A673 (cell line): Measurements from ENCODE around the gene EIF3D. TPM values are rescaled to one million over a fixed set of nuclear protein-coding genes. Genes with fewer than 3 reads are reported as not detected.

Source experiments
- BruUV-seq: library from RNA; stranded (reverse); fragments of 400-500 nt; replicated peaks from 2 replicates; lab custom pipeline; 2021; lab: Mats Ljungman, UMichigan
- CTCF ChIA-PET: fragments of 300-600 bp; sonication (Branson Sonifier 250); formaldehyde crosslinking; loops from one replicate; lab custom pipeline; 2022; ENCODE audit warnings: antibody characterized with exemption; lab: Charles Lee
- POLR2A ChIA-PET: fragments of 300-600 bp; sonication (Branson Sonifier 250); formaldehyde crosslinking; loops from one replicate; lab custom pipeline; 2022; ENCODE audit warnings: antibody characterized with exemption; ENCODE audit not compliant: low non-redundant PET; lab: Charles Lee
- DNase-seq: peaks from one replicate; pipeline ENCODE4 v3.0.0-alpha.2; 2015; ENCODE audit warnings: low spot score
- H3K27ac ChIP-seq: fragments of 200-600 bp; sonication (generic); 2 replicates; pipeline ENCODE4 v1.5.1; 2016; ENCODE audit warnings: mixed run types, low read depth, mild to moderate bottlenecking, mixed read lengths, antibody characterized with exemption, low read length; ENCODE audit not compliant: poor library complexity, severe bottlenecking
- H3K27me3 ChIP-seq: fragments of 200-600 bp; sonication (generic); replicated peaks from 2 replicates; pipeline ENCODE4 v1.6.1; 2017; ENCODE audit warnings: mixed run types, low read depth, mild to moderate bottlenecking, mixed read lengths, antibody characterized with exemption, low read length; ENCODE audit not compliant: insufficient read depth, poor library complexity
- H3K36me3 ChIP-seq: fragments of 200-600 bp; sonication (generic); 2 replicates; pipeline ENCODE4 v1.6.1; 2016; ENCODE audit warnings: mixed run types, mild to moderate bottlenecking, mixed read lengths, antibody characterized with exemption, low read length; ENCODE audit not compliant: insufficient read depth, poor library complexity, severe bottlenecking
- H3K4me1 ChIP-seq: fragments of 200-600 bp; sonication (generic); 2 replicates; pipeline ENCODE4 v1.6.1; 2017; ENCODE audit warnings: mixed run types, mild to moderate bottlenecking, mixed read lengths, antibody characterized with exemption, low read length; ENCODE audit not compliant: insufficient read depth, poor library complexity, severe bottlenecking
- H3K4me3 ChIP-seq: fragments of 200-600 bp; sonication (generic); 2 replicates; pipeline ENCODE4 v1.5.1; 2016; ENCODE audit warnings: low read depth, mixed run types, mild to moderate bottlenecking, mixed read lengths, low read length; ENCODE audit not compliant: poor library complexity, severe bottlenecking
- H3K9me3 ChIP-seq: fragments of 200-600 bp; sonication (generic); 2 replicates; pipeline ENCODE4 v1.6.1; 2016; ENCODE audit warnings: mixed run types, low read depth, mild to moderate bottlenecking, mixed read lengths, antibody characterized with exemption, low read length; ENCODE audit not compliant: poor library complexity, severe bottlenecking
- CTCF ChIP-seq: fragments of 300-800, 200-600 bp; sonication (generic); conservative IDR thresholded peaks from 2 replicates; pipeline ENCODE4 v1.5.1; 2017; ENCODE audit warnings: low read depth, mild to moderate bottlenecking, antibody characterized with exemption, low read length, moderate library complexity, mixed read lengths
- EZH2 ChIP-seq: fragments of 200-600 bp; sonication (generic); IDR thresholded peaks from 2 replicates; pipeline ENCODE4 v1.6.1; 2017; ENCODE audit warnings: borderline replicate concordance, low read depth, mild to moderate bottlenecking, mixed read lengths, antibody characterized with exemption, low read length; ENCODE audit not compliant: poor library complexity, severe bottlenecking
- intact Hi-C: fragments of 100-400 bp; cut with micrococcal nuclease; formaldehyde crosslinking; loops from one replicate; pipeline ENCODE4 v1.10.0; 2022; ENCODE audit not compliant: unreplicated experiment
- total RNA-seq: library from RNA; stranded (reverse); gene quantifications from 2 replicates; pipeline ENCODE4 v1.2.3, GENCODE V29; 2021

Gene EIF3D
- total RNA-seq, 1 experiment from 2014 or later = 249 TPM

- ChIA-PET CTCF (no interaction called here), POLR2A (no interaction called here)
- no peaks in the 10 kb centered on the region for H3K9me3 ChIP-seq
- no peaks in the 10 kb centered on the region for H3K4me1 ChIP-seq
- BruUV-seq = no TSS peak
- no peaks in the 10 kb centered on the region for H3K27me3 ChIP-seq
- H3K4me3 ChIP-seq = no peak overlapping the region
- H3K27ac ChIP-seq = no peak overlapping the region
- TF ChIP-seq EZH2 (no peak), CTCF (no peak)
- intact Hi-C loops = no loop called here
- no peak for DNase-seq
- no peaks in the 10 kb centered on the region for H3K36me3 ChIP-seq
Measured at GRCh38 chr22:36574728-36575127, 45.8 kb upstream of the EIF3D start.

GRCh38 chr22:36573815-36574363, 44.9 kb upstream of the EIF3D start:
- intact Hi-C loops = no loop called here
- Histone ChIP-seq H3K27me3 (no peaks in the 10 kb centered on the region), H3K27ac (no peak overlapping the region), H3K36me3 (no peaks in the 10 kb centered on the region), H3K4me3 (no peak overlapping the region), H3K9me3 (no peaks in the 10 kb centered on the region), H3K4me1 (no peaks in the 10 kb centered on the region)
- POLR2A ChIA-PET = no interaction called here
- no TSS peak for BruUV-seq
- CTCF ChIA-PET = no interaction called here
- no peak for DNase-seq
- no peak for TF ChIP-seq CTCF
- no peak for TF ChIP-seq EZH2

- CTCF ChIA-PET = no interaction called here
- H3K36me3 ChIP-seq = no peaks in the 10 kb centered on the region
Measured at GRCh38 chr22:36571991-36572390, 43.0 kb upstream of the EIF3D start.

More at GRCh38 chr22:36571991-36572390, 43.0 kb upstream of the EIF3D start:
- DNase-seq = no peak
- no peak overlapping the region for H3K27ac ChIP-seq
- POLR2A ChIA-PET = no interaction called here
- H3K9me3 ChIP-seq = no peaks in the 10 kb centered on the region
- H3K4me3 ChIP-seq = no peak overlapping the region
- no peaks in the 10 kb centered on the region for H3K4me1 ChIP-seq
- no TSS peak for BruUV-seq
- H3K27me3 ChIP-seq = no peaks in the 10 kb centered on the region
- TF ChIP-seq CTCF (no peak), EZH2 (no peak)
- intact Hi-C loops = no loop called here
